ENCODE data around the gene LZTR1. TPM values are rescaled to one million over a fixed set of nuclear protein-coding genes. Genes with fewer than 3 reads are reported as not detected.
A peak's percentile ranks its signal among the peaks of the same experiment; 100 is the strongest.

Gene LZTR1
- polyA plus RNA-seq, 4 donors: 22.7 to 38.0 (median 28.7) TPM

DNA sequence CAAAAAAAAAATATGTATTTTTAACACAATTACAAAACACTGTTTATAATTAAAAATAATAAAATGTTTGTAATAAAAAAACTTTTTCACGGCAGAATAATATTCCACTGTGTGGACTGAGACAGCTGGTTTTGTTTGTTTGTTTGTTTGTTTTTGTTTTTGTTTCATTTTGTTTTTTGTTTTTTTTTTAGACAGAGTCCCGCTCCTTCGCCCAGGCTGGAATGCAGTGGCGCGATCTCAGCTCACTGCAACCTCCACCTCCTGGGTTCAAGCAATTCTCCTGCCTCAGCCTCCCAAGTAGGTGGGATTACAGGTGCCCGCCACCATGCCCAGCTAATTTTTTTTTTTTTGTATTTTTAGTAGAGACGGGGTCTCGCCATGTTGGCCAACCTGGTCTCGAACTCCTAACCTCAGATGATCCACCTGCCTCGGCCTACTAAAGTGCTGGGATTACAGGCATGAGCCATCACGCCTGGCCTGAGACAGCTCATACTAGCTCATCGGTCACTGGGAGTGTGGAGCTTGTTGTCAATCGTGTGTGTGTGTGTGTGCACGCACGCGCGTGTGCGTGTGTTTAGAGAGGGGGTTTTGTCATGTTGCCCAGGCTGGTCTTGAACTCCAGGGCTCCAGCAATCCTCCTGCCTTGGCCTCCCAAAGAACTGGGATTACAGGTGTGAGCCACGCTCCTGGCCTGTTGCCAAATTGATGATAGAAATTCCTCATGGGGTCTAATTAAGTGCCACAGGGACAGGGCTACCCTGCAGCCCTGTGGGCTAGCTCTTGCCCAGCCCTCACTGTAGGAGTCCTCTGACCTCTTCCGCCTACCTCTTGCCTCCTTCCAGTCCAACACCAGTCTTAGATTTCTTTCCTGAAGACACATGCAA, 22.3 kb upstream of the LZTR1 start:
- no peak overlapping the region for H3K4me3 ChIP-seq (ENCODE audit: low read depth in 1 of 3, low read length in 3 of 3)
- peaks cover 0 to 41% (median 5%) of the 10 kb centered on the region in 3 donors for H3K4me1 ChIP-seq (ENCODE audit: control insufficient read depth in 3 of 3, insufficient read depth in 2 of 3, low read depth in 1 of 3, low read length in 2 of 3)
- H3K27ac ChIP-seq (ENCODE audit: low read depth in 1 of 3, low read length in 2 of 3): no peak overlapping the region
- H3K9me3 ChIP-seq (ENCODE audit: control insufficient read depth in 2 of 2, insufficient read depth in 1 of 2, low read depth in 1 of 2, low read length in 1 of 2): no peaks in the 10 kb centered on the region
- no peak for DNase-seq
- H3K27me3 ChIP-seq (ENCODE audit: control insufficient read depth in 3 of 3, insufficient read depth in 3 of 3, low read length in 3 of 3): peaks cover 0 to 8% (median 3%) of the 10 kb centered on the region in 3 donors
- 90 to 98% (median 95%) methylated on average over 20 of the region's 20 CpGs for WGBS, 3 donors
- H3K36me3 ChIP-seq (ENCODE audit: control insufficient read depth in 3 of 3, insufficient read depth in 2 of 3, low read depth in 1 of 3, low read length in 3 of 3): peaks cover 0 to 14% (median 0%) of the 10 kb centered on the region in 3 donors
- no peak for FAIRE-seq

DNA sequence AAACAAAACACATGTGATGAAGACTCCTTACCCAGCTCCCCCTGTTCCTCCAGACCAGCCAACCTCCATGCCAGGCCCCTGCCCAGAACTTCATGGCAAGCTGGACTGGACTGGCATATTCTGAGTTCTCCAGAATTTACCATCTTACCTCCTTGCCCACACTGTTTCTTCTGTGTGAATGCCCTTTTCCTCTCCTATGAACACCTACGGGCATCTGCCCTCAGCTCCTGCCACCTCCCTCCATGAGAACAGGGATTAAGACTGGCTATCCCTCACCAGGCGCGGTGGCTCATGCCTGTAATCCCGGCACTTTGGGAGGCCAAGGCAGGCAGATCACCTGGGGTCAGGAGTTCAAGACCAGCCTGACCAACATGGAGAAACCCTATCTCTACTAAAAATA, 21.5 kb upstream of the LZTR1 start:
- no peaks in the 10 kb centered on the region for H3K9me3 ChIP-seq (ENCODE audit: control insufficient read depth in 2 of 2, insufficient read depth in 1 of 2, low read depth in 1 of 2, low read length in 1 of 2)
- 89 to 92% (median 91%) methylated on average over 4 of the region's 4 CpGs for WGBS, 3 donors
- FAIRE-seq (no peak), DNase-seq (no peak)
- peaks cover 0 to 12% (median 3%) of the 10 kb centered on the region in 3 donors for H3K27me3 ChIP-seq (ENCODE audit: control insufficient read depth in 3 of 3, insufficient read depth in 3 of 3, low read length in 3 of 3)
- H3K36me3 ChIP-seq (ENCODE audit: control insufficient read depth in 3 of 3, insufficient read depth in 2 of 3, low read depth in 1 of 3, low read length in 3 of 3): peaks cover 0 to 7% (median 0%) of the 10 kb centered on the region in 3 donors
- H3K27ac ChIP-seq (ENCODE audit: low read depth in 1 of 3, low read length in 2 of 3): no peak overlapping the region
- no peak overlapping the region for H3K4me3 ChIP-seq (ENCODE audit: low read depth in 1 of 3, low read length in 3 of 3)
- H3K4me1 ChIP-seq (ENCODE audit: control insufficient read depth in 3 of 3, insufficient read depth in 2 of 3, low read depth in 1 of 3, low read length in 2 of 3): peaks cover 0 to 38% (median 4%) of the 10 kb centered on the region in 3 donors

DNA sequence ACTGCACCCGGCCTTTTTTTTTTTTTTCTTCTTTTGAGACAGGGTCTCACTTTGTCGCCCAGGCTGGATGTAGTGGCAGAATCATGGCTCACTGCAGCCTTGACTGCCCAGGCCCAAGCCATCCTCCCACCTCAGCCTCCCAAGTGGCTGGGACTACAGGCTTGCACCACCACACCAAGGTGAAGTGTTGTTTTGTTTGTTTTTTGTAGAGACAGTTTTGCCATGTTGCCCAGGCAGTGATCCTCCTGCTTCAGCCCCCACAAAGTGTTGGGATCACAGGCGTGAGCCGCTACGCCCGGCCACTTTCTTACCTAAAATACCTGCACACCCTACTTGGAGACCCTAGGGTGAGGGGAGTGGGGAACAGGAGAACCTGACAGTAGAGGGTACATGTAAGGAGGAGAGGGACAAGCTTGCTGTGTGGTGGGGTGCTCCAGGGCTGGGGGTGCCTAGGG, 19.6 kb upstream of the LZTR1 start:
- DNase-seq (no peak), FAIRE-seq (no peak)
- peaks cover 0 to 2% (median 0%) of the 10 kb centered on the region in 3 donors for H3K36me3 ChIP-seq (ENCODE audit: control insufficient read depth in 3 of 3, insufficient read depth in 2 of 3, low read depth in 1 of 3, low read length in 3 of 3)
- WGBS, 3 donors: 91 to 93% (median 92%) methylated on average over 6 of the region's 6 CpGs
- H3K4me3 ChIP-seq (ENCODE audit: low read depth in 1 of 3, low read length in 3 of 3): no peak overlapping the region
- H3K27me3 ChIP-seq (ENCODE audit: control insufficient read depth in 3 of 3, insufficient read depth in 3 of 3, low read length in 3 of 3): peaks cover 0 to 13% (median 3%) of the 10 kb centered on the region in 3 donors
- no peaks in the 10 kb centered on the region for H3K9me3 ChIP-seq (ENCODE audit: control insufficient read depth in 2 of 2, insufficient read depth in 1 of 2, low read depth in 1 of 2, low read length in 1 of 2)
- peaks cover 0 to 26% (median 4%) of the 10 kb centered on the region in 3 donors for H3K4me1 ChIP-seq (ENCODE audit: control insufficient read depth in 3 of 3, insufficient read depth in 2 of 3, low read depth in 1 of 3, low read length in 2 of 3)
- no peak overlapping the region for H3K27ac ChIP-seq (ENCODE audit: low read depth in 1 of 3, low read length in 2 of 3)

DNA sequence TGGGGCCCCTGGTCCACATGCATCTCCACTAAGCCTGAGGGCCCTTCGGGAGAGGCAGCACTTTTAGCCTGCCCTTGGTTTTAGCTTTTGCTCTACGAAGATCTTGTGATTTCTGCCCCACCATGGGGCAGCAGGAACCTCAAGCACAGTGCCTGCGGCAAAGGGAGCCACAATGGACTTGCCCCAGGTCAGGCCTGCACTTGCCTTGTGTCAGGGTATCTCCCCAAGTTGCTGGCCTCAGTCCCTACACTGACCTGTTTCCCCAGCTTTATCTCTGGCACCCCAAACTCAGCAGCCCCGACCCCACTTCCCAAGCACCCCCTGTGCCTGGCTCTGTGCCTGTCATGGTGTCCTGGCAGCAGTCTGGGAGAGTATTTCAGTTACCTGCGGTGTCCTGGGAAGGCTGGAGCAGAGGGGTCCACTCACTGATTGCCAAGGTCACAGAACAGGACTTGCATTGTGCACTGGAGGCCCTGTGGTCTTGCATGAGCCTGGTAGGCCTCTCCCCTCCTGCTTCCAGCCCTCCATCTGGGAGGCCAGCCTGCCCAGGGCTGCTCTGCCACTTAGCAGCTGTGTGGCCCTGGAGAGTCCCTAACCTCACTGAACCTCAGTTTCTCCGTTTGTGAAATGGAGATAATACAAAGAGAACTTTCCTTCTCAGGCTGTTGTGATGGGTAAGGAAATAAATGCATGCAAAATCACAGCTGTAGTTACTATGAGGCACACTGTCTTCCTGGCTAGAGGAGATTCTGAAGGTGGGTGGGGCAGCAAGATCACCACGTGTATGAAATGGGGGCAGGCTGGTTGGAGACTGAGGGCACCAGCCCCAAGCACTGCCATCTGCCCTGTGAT, 18.7 kb upstream of the LZTR1 start:
- peaks cover 0 to 13% (median 3%) of the 10 kb centered on the region in 3 donors for H3K27me3 ChIP-seq (ENCODE audit: control insufficient read depth in 3 of 3, insufficient read depth in 3 of 3, low read length in 3 of 3)
- H3K36me3 ChIP-seq (ENCODE audit: control insufficient read depth in 3 of 3, insufficient read depth in 2 of 3, low read depth in 1 of 3, low read length in 3 of 3): peaks cover 0 to 2% (median 0%) of the 10 kb centered on the region in 3 donors
- FAIRE-seq: no peak
- WGBS, 3 donors: 69 to 80% (median 72%) methylated on average over 7 of the region's 7 CpGs
- H3K4me3 ChIP-seq (ENCODE audit: low read depth in 1 of 3, low read length in 3 of 3): no peak overlapping the region
- no peak overlapping the region for H3K27ac ChIP-seq (ENCODE audit: low read depth in 1 of 3, low read length in 2 of 3)
- DNase-seq: no peak
- no peaks in the 10 kb centered on the region for H3K9me3 ChIP-seq (ENCODE audit: control insufficient read depth in 2 of 2, insufficient read depth in 1 of 2, low read depth in 1 of 2, low read length in 1 of 2)
- peaks cover 0 to 22% (median 0%) of the 10 kb centered on the region in 3 donors for H3K4me1 ChIP-seq (ENCODE audit: control insufficient read depth in 3 of 3, insufficient read depth in 2 of 3, low read depth in 1 of 3, low read length in 2 of 3)

DNA sequence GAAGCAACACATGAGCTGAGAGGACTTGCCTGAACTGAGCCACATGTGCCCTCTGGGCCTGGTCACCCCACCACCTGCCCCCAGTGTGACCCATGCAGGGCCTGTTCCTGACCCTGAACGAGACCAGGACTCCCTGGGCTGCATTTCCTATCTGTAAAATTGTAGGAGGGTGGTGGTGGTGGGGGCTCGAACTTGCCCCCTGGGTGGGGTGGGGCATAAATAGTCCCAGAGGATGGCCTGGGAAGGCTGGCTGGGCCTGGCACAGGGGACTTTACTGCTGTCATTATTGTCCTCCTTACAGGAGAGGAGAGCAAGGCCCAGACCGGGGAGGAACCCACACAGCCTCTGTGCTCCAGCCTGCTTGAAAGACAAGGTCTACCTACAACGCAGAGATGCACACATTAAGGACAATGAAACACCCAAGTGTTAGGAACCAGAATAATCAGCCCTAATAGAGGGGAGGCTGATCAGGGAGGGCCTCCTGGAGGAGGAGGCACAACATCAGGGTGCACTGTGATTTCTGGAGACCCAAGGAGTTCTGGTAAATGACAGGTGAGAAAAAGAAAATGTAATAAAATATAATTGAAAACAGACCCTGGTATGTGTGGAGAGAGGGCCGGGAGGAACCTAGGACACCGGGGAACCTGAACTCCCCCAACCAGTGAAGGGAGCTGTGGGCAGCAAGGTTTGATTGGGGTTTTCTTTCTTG, 17.9 kb upstream of the LZTR1 start:
- FAIRE-seq (no peak), DNase-seq (no peak)
- peaks cover 0 to 13% (median 3%) of the 10 kb centered on the region in 3 donors for H3K27me3 ChIP-seq (ENCODE audit: control insufficient read depth in 3 of 3, insufficient read depth in 3 of 3, low read length in 3 of 3)
- peaks cover 0 to 2% (median 0%) of the 10 kb centered on the region in 3 donors for H3K36me3 ChIP-seq (ENCODE audit: control insufficient read depth in 3 of 3, insufficient read depth in 2 of 3, low read depth in 1 of 3, low read length in 3 of 3)
- H3K9me3 ChIP-seq (ENCODE audit: control insufficient read depth in 2 of 2, insufficient read depth in 1 of 2, low read depth in 1 of 2, low read length in 1 of 2): no peaks in the 10 kb centered on the region
- H3K27ac ChIP-seq (ENCODE audit: low read depth in 1 of 3, low read length in 2 of 3): no peak overlapping the region
- H3K4me3 ChIP-seq (ENCODE audit: low read depth in 1 of 3, low read length in 3 of 3): peak overlapping the region in 2 of 3 donors; percentile 39 to 55
- WGBS, 3 donors: 38 to 59% (median 53%) methylated on average over 6 of the region's 6 CpGs
- peaks cover 0 to 22% (median 0%) of the 10 kb centered on the region in 3 donors for H3K4me1 ChIP-seq (ENCODE audit: control insufficient read depth in 3 of 3, insufficient read depth in 2 of 3, low read depth in 1 of 3, low read length in 2 of 3)

DNA sequence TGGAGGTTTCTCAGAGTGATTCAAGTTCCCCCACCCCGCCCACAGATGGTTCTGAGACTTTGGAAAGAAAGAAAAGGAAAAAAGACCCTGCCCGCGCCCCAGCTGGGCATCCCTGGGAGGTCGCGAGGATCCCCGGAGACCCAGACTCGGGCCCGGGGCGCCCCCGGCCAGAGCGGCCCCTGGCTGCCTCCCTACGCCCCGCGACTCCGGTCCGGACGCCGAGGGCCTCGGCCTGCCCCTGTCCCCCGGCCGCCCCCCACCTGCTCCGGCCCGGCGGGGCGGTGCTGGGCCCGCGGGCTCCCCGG, 17.3 kb upstream of the LZTR1 start:
- 0 to 10% (median 4%) methylated on average over 1 to 28 of the region's 28 CpGs for WGBS, 3 donors
- peaks cover 0 to 2% (median 0%) of the 10 kb centered on the region in 3 donors for H3K36me3 ChIP-seq (ENCODE audit: control insufficient read depth in 3 of 3, insufficient read depth in 2 of 3, low read depth in 1 of 3, low read length in 3 of 3)
- FAIRE-seq: no peak
- H3K4me1 ChIP-seq (ENCODE audit: control insufficient read depth in 3 of 3, insufficient read depth in 2 of 3, low read depth in 1 of 3, low read length in 2 of 3): peaks cover 0 to 22% (median 0%) of the 10 kb centered on the region in 3 donors
- H3K4me3 ChIP-seq (ENCODE audit: low read depth in 1 of 3, low read length in 3 of 3): peak overlapping the region in 2 of 3 donors; percentile 39 to 55
- peaks cover 0 to 13% (median 3%) of the 10 kb centered on the region in 3 donors for H3K27me3 ChIP-seq (ENCODE audit: control insufficient read depth in 3 of 3, insufficient read depth in 3 of 3, low read length in 3 of 3)
- H3K27ac ChIP-seq (ENCODE audit: low read depth in 1 of 3, low read length in 2 of 3): no peak overlapping the region
- no peaks in the 10 kb centered on the region for H3K9me3 ChIP-seq (ENCODE audit: control insufficient read depth in 2 of 2, insufficient read depth in 1 of 2, low read depth in 1 of 2, low read length in 1 of 2)
- no peak for DNase-seq

DNA sequence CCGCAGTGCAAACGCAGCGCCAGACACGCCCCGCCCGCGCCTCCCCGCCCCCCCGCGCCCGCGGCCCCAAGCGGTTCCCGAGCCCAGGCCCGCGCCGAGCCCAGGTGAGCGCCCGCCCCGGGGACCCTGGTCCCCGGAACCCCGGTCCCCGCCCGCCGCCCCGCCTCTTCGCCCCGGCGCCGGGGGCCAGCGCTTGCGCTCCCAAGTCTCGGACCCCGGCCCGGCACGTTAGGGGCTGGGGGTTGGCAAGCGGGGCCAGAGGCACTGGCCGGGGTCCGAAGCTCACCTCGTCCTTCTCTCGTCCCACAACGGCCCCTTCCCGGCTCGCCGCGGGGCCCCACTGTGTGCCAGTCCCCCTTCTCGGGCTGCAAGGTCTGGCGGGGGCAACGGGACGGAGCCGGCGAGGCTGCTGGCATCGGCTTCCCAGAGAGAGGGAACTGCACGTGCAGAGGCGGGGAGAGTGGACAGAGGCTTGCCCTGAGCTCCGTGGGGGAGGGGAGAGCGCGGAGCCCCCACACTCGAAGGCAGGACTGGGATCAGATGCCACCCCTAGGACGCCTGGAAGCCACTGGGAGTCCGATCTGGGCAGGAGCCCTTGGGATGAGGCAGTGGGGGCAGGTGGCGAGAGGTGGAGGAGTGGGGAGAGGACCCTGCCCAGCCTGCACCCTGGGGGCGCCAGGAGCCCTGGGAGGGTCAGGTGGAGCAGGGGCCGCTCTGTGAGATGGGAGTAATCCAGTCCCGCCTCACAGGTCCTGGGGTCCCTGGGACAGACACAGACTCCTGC, 16.8 kb upstream of the LZTR1 start:
- H3K36me3 ChIP-seq (ENCODE audit: control insufficient read depth in 3 of 3, insufficient read depth in 2 of 3, low read depth in 1 of 3, low read length in 3 of 3): no peaks in the 10 kb centered on the region
- WGBS, 3 donors: 9 to 12% (median 9%) methylated on average over 43 to 65 of the region's 65 CpGs
- FAIRE-seq (no peak), DNase-seq (peak in 1 of 2 donors; percentile 50)
- H3K4me1 ChIP-seq (ENCODE audit: control insufficient read depth in 3 of 3, insufficient read depth in 2 of 3, low read depth in 1 of 3, low read length in 2 of 3): peaks cover 0 to 22% (median 0%) of the 10 kb centered on the region in 3 donors
- no peaks in the 10 kb centered on the region for H3K9me3 ChIP-seq (ENCODE audit: control insufficient read depth in 2 of 2, insufficient read depth in 1 of 2, low read depth in 1 of 2, low read length in 1 of 2)
- peaks cover 0 to 13% (median 3%) of the 10 kb centered on the region in 3 donors for H3K27me3 ChIP-seq (ENCODE audit: control insufficient read depth in 3 of 3, insufficient read depth in 3 of 3, low read length in 3 of 3)
- no peak overlapping the region for H3K27ac ChIP-seq (ENCODE audit: low read depth in 1 of 3, low read length in 2 of 3)
- H3K4me3 ChIP-seq (ENCODE audit: low read depth in 1 of 3, low read length in 3 of 3): peak overlapping the region in 2 of 3 donors; percentile 31 to 55
